GM10266 (cell line): ENCODE results near the gene CENPB.

Experiments used
- DNase-seq: peaks from one replicate; pipeline ENCODE4 v3.0.0; 2012; ENCODE audit errors: extremely low spot score
- CTCF ChIP-seq: IDR thresholded peaks from 2 replicates; pipeline ENCODE4 v1.5.1; 2012; ENCODE audit warnings: mild to moderate bottlenecking, low read depth; ENCODE audit not compliant: control insufficient read depth, insufficient read depth; ENCODE audit errors: missing control alignments

The CENPB gene

GRCh38 chr20:3781153-3781910 is 5.2 kb downstream of the CENPB start, which contains the start of gene SPEF1:
TSS of gene SPEF1 (minus strand) at chr20:3781448. CDS start at chr20:3781287, 161 bp downstream.
- peak; percentile 93 for DNase-seq
- peak; percentile 29 for TF ChIP-seq CTCF

GRCh38 chr20:3778976-3779375 is 7.6 kb downstream of the CENPB start:
- no peak for DNase-seq
- TF ChIP-seq CTCF, result no peak

- no peak for TF ChIP-seq CTCF
- no peak for DNase-seq
Measured at GRCh38 chr20:3777716-3778629, 8.6 kb downstream of the CENPB start.

DNA sequence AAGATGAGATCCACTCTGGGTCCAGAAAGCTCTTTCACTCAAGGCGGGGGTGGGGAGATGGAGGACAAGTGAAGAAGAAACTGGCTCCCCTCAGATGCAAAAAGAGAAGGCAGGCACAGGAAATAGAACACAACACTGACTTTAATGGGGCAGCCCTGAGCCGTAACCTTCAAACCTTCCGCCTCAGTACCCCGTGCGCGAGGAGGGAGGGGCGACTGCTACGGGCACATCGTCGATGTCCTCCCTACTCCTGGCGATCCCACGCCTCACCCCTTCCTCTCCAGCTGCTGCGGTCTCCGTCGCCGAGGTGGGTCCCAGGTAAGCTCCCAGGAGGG is 9.2 kb downstream of the CENPB start:
- no peak for TF ChIP-seq CTCF
- DNase-seq, result no peak

GRCh38 chr20:3775457-3776108 is 11.0 kb downstream of the CENPB start:
- TF ChIP-seq CTCF, result no peak
- no peak for DNase-seq

- no peak for TF ChIP-seq CTCF
- no peak for DNase-seq
Measured at GRCh38 chr20:3771552-3772058, 14.9 kb downstream of the CENPB start.
